HCT116 (cell line): ENCODE results near the gene IQCH. TPM values are rescaled to one million over a fixed set of nuclear protein-coding genes. Genes with fewer than 3 reads are reported as not detected.

ENCODE experiments used
- ATAC-seq: fragments of 200-7000 bp; cut with Tn5 transposase; 2 replicates; pipeline ENCODE4 v1.9.1; 2020; ENCODE audit warnings: mild to moderate bottlenecking, moderate library complexity
- BruUV-seq: library from RNA; stranded (reverse); fragments of 400-500 nt; replicated peaks from 2 replicates; lab custom pipeline; 2021; lab: Mats Ljungman, UMichigan
- CTCF ChIA-PET: fragments of 300-600 bp; sonication (Branson Sonifier 250); formaldehyde crosslinking; loops from one replicate; lab custom pipeline; 2021; ENCODE audit warnings: antibody characterized with exemption; lab: Charles Lee
- POLR2A ChIA-PET: fragments of 300-600, 350-600 bp; sonication (Branson Sonifier 250); formaldehyde crosslinking; loops from one replicate; lab custom pipeline; 2021; ENCODE audit warnings: antibody characterized with exemption; lab: Charles Lee
- RAD21 ChIA-PET, 2 experiments: fragments of 300-600 bp; sonication (Branson Sonifier 250); formaldehyde crosslinking; loops; one replicate each; lab custom pipeline; 2023; ENCODE audit warnings: low total read pairs in 2 of 2; ENCODE audit not compliant: uncharacterized antibody in 2 of 2, unreplicated experiment in 2 of 2, low non-redundant PET in 1 of 2; lab: Charles Lee
- DNase-seq: peaks from one replicate; pipeline ENCODE4 v3.0.0-alpha.2; 2010; ENCODE audit warnings: low read depth, low spot score
- H2AFZ ChIP-seq: fragments of 200-600 bp; shearing (Covaris generic), sonication (generic); 2 replicates; pipeline ENCODE4 v1.6.1; 2017; ENCODE audit warnings: low read depth, mixed run types, mixed read lengths, antibody characterized with exemption, low read length; ENCODE audit not compliant: poor library complexity, severe bottlenecking
- H3K27ac ChIP-seq: 2 replicates; pipeline ENCODE4 v1.5.1; 2012; ENCODE audit warnings: low read depth, low read length
- H3K27me3 ChIP-seq: fragments of 200-600 bp; sonication (generic); 2 replicates; pipeline ENCODE4 v1.6.1; 2016; ENCODE audit warnings: mixed run types, low read length, mixed read lengths; ENCODE audit not compliant: insufficient read depth
- H3K36me3 ChIP-seq, 2 experiments: fragments of 200-500 bp in 1 of 2; fragments of 200-600 bp in 1 of 2; sonication (Bioruptor generic) in 1 of 2; sonication (generic) in 1 of 2; 2 replicates each; pipeline versions ENCODE4 v1.5.1 to v1.6.1; 2014 to 2016; ENCODE audit warnings: low read length in 2 of 2, inconsistent platforms in 1 of 2, mixed read lengths in 1 of 2, mixed run types in 1 of 2; ENCODE audit not compliant: insufficient read depth in 2 of 2, control insufficient read depth in 1 of 2
- H3K4me1 ChIP-seq, 2 experiments: fragments of 200-600 bp in 1 of 2; sonication (generic) in 1 of 2; 2 replicates each; pipeline versions ENCODE4 v1.5.1 to v1.6.1; 2012 to 2017; ENCODE audit warnings: low read length in 2 of 2, inconsistent platforms in 1 of 2, mild to moderate bottlenecking in 1 of 2, mixed read lengths in 1 of 2, mixed run types in 1 of 2, moderate library complexity in 1 of 2; ENCODE audit not compliant: insufficient read depth in 2 of 2, control insufficient read depth in 1 of 2
- H3K4me2 ChIP-seq: fragments of 200-600 bp; sonication (generic); 2 replicates; pipeline ENCODE4 v1.6.1; 2017; ENCODE audit warnings: mixed run types, low read length, mixed read lengths
- H3K4me3 ChIP-seq, 2 experiments: fragments of 200-600 bp in 1 of 2; sonication (generic) in 1 of 2; replicated peaks in 1 of 2; 2 replicates each; pipeline ENCODE4 v1.5.1; 2011 to 2016; ENCODE audit warnings: low read length in 2 of 2, control low read depth in 1 of 2, low read depth in 1 of 2, mild to moderate bottlenecking in 1 of 2, mixed read lengths in 1 of 2, mixed run types in 1 of 2
- H3K79me2 ChIP-seq: fragments of 200-600 bp; sonication (generic); 2 replicates; pipeline ENCODE4 v1.6.1; 2017; ENCODE audit warnings: mild to moderate bottlenecking, mixed run types, low read length, moderate library complexity, mixed read lengths; ENCODE audit not compliant: insufficient read depth
- H3K9ac ChIP-seq: fragments of 200-600 bp; sonication (generic); 2 replicates; pipeline ENCODE4 v1.6.1; 2016; ENCODE audit warnings: low read length, mixed read lengths
- H3K9me2 ChIP-seq: fragments of 200-600 bp; sonication (generic), shearing (Covaris generic); 2 replicates; pipeline ENCODE4 v1.6.1; 2017; ENCODE audit warnings: mixed run types, mild to moderate bottlenecking, moderate library complexity; ENCODE audit not compliant: insufficient read depth
- H3K9me3 ChIP-seq, 2 experiments: fragments of 200-500 bp in 1 of 2; fragments of 200-600 bp in 1 of 2; sonication (Bioruptor generic) in 1 of 2; sonication (generic) in 1 of 2; 2 replicates each; pipeline ENCODE4 v1.6.1; 2014 to 2017; ENCODE audit warnings: low read length in 2 of 2, mixed read lengths in 2 of 2, inconsistent platforms in 1 of 2, low read depth in 1 of 2, mild to moderate bottlenecking in 1 of 2, mixed run types in 1 of 2, moderate library complexity in 1 of 2; ENCODE audit not compliant: control insufficient read depth in 1 of 2, insufficient read depth in 1 of 2
- H4K20me1 ChIP-seq: fragments of 200-600 bp; sonication (generic), shearing (Covaris generic); 2 replicates; pipeline ENCODE4 v1.6.1; 2017; ENCODE audit warnings: mixed run types, mild to moderate bottlenecking, moderate library complexity; ENCODE audit not compliant: insufficient read depth
- ELF1 ChIP-seq: IDR thresholded peaks from 2 replicates; pipeline ENCODE4 v1.6.1; 2012; ENCODE audit warnings: low read depth, borderline replicate concordance
- EZH2 ChIP-seq: fragments of 200-600 bp; sonication (generic); IDR thresholded peaks from 2 replicates; pipeline ENCODE4 v1.6.1; 2017; ENCODE audit warnings: antibody characterized with exemption, mixed run types
- EZH2phosphoT487 ChIP-seq: fragments of 200-600 bp; IDR thresholded peaks from 2 replicates; pipeline ENCODE4 v1.6.1; 2018; ENCODE audit warnings: antibody characterized with exemption, borderline replicate concordance
- POLR2AphosphoS5 ChIP-seq: IDR thresholded peaks from 2 replicates; pipeline ENCODE4 v1.6.1; 2011; ENCODE audit warnings: mild to moderate bottlenecking, low read depth, low read length, moderate library complexity
- RAD21 ChIP-seq: IDR thresholded peaks from 2 replicates; pipeline ENCODE4 v1.6.1; 2012; ENCODE audit warnings: low read depth, mild to moderate bottlenecking
- SIN3A ChIP-seq: IDR thresholded peaks from 2 replicates; pipeline ENCODE4 v1.6.1; 2012; ENCODE audit warnings: low read depth
- SRF ChIP-seq: IDR thresholded peaks from 2 replicates; pipeline ENCODE4 v1.6.1; 2012; ENCODE audit warnings: low read depth
- YY1 ChIP-seq: IDR thresholded peaks from 2 replicates; pipeline ENCODE4 v1.6.1; 2011; ENCODE audit warnings: low read length, low read depth, moderate library complexity, mild to moderate bottlenecking; ENCODE audit not compliant: insufficient replicate concordance; ENCODE audit errors: extremely low read depth
- ZFX ChIP-seq: fragments of 450-650 bp; IDR thresholded peaks from 2 replicates; pipeline ENCODE4 v1.6.1; 2017
- ZNF274 ChIP-seq: fragments of 200-500 bp; sonication (Bioruptor generic); IDR thresholded peaks from 2 replicates; pipeline ENCODE4 v1.6.1; 2014; ENCODE audit warnings: mild to moderate bottlenecking, low read depth, low read length, inconsistent platforms
- intact Hi-C: fragments of 100-400 bp; cut with micrococcal nuclease; formaldehyde crosslinking; loops from 2 replicates; pipeline ENCODE4 v1.10.0; 2022
- total RNA-seq: library from RNA; stranded (reverse); gene quantifications from one replicate; pipeline ENCODE4 v1.2.1, GENCODE V29; 2021; ENCODE audit not compliant: unreplicated experiment
- TF ChIP-seq, protein P1 (sequence below): IDR thresholded peaks from 2 replicates; pipeline ENCODE4 v1.6.1; 2012

IQCH gene
- total RNA-seq, 1 experiment from 2014 or later = 4.6 TPM

DNA sequence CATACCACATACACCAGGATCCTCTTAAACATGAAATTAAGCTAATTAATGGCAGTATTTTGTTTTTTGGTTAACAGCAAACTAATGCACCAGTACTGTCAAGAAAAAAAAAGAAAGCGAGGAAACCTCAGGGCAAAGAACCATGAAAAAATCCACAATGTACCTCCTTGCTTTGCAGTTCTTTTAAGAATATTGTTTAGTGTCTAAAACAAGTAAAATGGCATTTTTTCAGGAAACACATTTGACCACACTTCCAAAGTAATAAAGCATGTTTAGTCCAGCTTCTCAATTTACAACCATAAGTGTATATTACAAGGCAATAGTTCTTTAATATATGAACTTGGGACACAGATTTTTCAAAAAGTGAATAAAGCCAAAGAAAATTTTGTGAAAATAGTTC is 26.7 kb upstream of the IQCH start (continued):
- TF ChIP-seq POLR2AphosphoS5 (no peak), ZFX (no peak), ZNF274 (no peak), SRF (no peak), EZH2phosphoT487 (no peak), SIN3A (no peak), ELF1 (no peak), YY1 (no peak), EZH2 (no peak)
- TF ChIP-seq, protein P1, sequence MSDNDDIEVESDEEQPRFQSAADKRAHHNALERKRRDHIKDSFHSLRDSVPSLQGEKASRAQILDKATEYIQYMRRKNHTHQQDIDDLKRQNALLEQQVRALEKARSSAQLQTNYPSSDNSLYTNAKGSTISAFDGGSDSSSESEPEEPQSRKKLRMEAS = no peak

DNA sequence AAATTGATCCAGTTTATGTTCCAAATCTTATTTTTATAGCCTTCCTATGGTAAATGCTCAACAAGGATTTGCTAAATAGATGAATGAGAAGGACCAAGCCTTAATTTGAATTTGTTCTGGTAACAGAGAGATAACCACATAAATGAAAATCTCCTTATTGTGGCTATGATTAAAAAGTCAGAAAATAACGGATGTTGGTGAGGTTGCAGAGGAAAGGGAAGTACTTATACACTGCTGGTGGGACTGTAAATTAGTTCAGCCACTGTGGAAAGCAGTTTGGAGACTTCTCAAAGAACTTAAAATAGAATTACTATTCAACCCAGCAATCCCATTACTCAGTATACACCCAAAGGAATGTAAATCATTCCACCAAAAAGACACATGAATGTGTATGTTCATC is 26.3 kb upstream of the IQCH start:
- CTCF ChIA-PET = no interaction called here
- Histone ChIP-seq H3K27ac (no peak overlapping the region), H3K9me3 (no peaks in the 10 kb centered on the region), H3K27me3 (no peaks in the 10 kb centered on the region), H3K36me3 (peaks cover 5 to 24% of the 10 kb centered on the region in 2 experiments; a peak in 2 of 4 replicates), H3K9me2 (no peaks in the 10 kb centered on the region), H4K20me1 (no peaks in the 10 kb centered on the region), H3K4me1 (no peaks in the 10 kb centered on the region), H2AFZ (no peak overlapping the region), H3K9ac (no peak overlapping the region), H3K4me2 (no peak overlapping the region), H3K79me2 (peaks cover 1% of the 10 kb centered on the region; the same call in 1 of the 2 replicates), H3K4me3 (no peak overlapping the region)
- RAD21 ChIA-PET = interaction anchor here in 1 of 2 experiments (0.6 kb wide), 1 partner anchor 51 kb away, joined by 4 read pairs; no protein-coding TSS in a partner anchor
- BruUV-seq = no TSS peak
- intact Hi-C loops = no loop called here
- TF ChIP-seq EZH2 = no peak
- no peak for TF ChIP-seq RAD21
- ATAC-seq (no peak), DNase-seq (no peak)
- POLR2A ChIA-PET = no interaction called here
